ENCODE results near the gene NAA16. TPM values are rescaled to one million over a fixed set of nuclear protein-coding genes. Genes with fewer than 3 reads are reported as not detected.
"Not testable (repeated sequence)": the region's sequence is repeated elsewhere in the genome, so short reads cannot be mapped to it uniquely, and the experiment has no call there.

Gene NAA16
- total RNA-seq, 1 donor from 2014 or later: 13.7 TPM

DNA sequence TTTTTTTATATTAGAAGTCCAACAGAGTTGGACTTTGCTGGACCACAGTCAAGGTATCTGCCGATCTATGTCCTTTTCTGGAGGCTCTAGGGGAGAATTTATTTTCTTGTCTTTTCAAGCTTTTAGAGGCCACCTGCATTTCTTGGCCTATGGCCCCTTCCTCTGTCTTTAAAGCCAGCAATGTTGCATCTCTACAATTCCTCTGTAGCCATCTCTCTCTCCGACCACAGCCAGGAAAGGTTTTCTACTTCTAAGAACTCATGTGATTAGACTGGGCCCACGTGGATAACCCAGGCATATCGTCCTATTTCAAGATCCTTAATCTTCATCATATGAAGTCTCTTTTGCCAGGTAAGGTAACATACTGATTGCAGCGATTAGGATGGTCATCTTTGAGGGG lies 102.8 kb downstream of the NAA16 start:
- TF ChIP-seq, protein P1, sequence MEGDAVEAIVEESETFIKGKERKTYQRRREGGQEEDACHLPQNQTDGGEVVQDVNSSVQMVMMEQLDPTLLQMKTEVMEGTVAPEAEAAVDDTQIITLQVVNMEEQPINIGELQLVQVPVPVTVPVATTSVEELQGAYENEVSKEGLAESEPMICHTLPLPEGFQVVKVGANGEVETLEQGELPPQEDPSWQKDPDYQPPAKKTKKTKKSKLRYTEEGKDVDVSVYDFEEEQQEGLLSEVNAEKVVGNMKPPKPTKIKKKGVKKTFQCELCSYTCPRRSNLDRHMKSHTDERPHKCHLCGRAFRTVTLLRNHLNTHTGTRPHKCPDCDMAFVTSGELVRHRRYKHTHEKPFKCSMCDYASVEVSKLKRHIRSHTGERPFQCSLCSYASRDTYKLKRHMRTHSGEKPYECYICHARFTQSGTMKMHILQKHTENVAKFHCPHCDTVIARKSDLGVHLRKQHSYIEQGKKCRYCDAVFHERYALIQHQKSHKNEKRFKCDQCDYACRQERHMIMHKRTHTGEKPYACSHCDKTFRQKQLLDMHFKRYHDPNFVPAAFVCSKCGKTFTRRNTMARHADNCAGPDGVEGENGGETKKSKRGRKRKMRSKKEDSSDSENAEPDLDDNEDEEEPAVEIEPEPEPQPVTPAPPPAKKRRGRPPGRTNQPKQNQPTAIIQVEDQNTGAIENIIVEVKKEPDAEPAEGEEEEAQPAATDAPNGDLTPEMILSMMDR (IDR thresholded peaks at IDR 0.05; ENCODE audit: insufficient read depth, low read length, poor library complexity, severe bottlenecking): no peak
- Histone ChIP-seq H3K4me3 (ENCODE audit: low read depth, low read length) (no peak overlapping the region), H3K36me3 (ENCODE audit: control insufficient read depth, insufficient read depth, low read length) (no peaks in the 10 kb centered on the region), H3K27me3 (ENCODE audit: control insufficient read depth, insufficient read depth, low read length) (no peaks in the 10 kb centered on the region)
- no peak for DNase-seq (ENCODE audit: low read depth)

DNA sequence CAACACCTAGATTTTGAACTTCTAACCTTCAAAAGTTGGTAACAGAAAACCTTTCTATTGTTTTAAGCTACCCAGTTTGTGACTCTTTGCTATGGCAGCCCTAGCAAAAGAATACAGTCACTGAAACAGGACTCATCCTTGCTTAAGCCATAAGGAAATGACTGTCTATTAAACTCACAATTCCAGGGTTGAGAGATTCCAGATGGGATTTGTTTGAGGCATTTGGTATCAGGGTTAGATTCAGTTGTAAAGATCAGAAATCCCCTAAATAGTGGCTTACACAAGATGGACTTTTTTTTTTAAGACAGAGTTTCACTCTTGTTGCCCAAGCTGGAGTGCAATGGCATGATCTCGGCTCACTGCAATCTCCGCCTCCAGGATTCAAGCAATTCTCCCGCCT lies 105.2 kb downstream of the NAA16 start:
- TF ChIP-seq, protein P1 (IDR thresholded peaks at IDR 0.05; ENCODE audit: insufficient read depth, low read length, poor library complexity, severe bottlenecking): no peak
- no peak for DNase-seq (ENCODE audit: low read depth)
- Histone ChIP-seq H3K27me3 (ENCODE audit: control insufficient read depth, insufficient read depth, low read length) (no peaks in the 10 kb centered on the region), H3K36me3 (ENCODE audit: control insufficient read depth, insufficient read depth, low read length) (no peaks in the 10 kb centered on the region), H3K4me3 (ENCODE audit: low read depth, low read length) (no peak overlapping the region)

DNA sequence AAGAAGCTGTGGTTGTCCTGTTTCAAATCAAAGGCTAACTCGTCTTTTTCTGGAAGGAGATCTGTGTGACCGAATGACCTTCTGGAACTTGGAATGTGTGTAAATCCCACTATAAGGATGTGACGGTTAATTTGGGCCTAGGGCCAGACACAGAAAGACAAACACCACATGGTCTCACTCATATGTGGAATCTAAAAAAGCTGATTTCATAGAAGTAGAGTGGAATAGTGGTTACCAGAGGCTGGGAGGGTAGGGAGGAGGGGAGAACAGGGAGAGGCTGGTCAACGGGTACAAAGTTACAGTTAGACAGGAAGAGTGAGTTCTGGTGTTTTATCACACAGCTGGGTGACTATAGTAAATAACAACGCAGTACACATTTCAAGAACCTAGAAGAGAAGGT lies 107.0 kb downstream of the NAA16 start:
- Histone ChIP-seq H3K36me3 (ENCODE audit: control insufficient read depth, insufficient read depth, low read length) (no peaks in the 10 kb centered on the region), H3K4me3 (ENCODE audit: low read depth, low read length) (no peak overlapping the region), H3K27me3 (ENCODE audit: control insufficient read depth, insufficient read depth, low read length) (no peaks in the 10 kb centered on the region)
- TF ChIP-seq, protein P1 (IDR thresholded peaks at IDR 0.05; ENCODE audit: insufficient read depth, low read length, poor library complexity, severe bottlenecking): no peak
- DNase-seq (ENCODE audit: low read depth): no peak

DNA sequence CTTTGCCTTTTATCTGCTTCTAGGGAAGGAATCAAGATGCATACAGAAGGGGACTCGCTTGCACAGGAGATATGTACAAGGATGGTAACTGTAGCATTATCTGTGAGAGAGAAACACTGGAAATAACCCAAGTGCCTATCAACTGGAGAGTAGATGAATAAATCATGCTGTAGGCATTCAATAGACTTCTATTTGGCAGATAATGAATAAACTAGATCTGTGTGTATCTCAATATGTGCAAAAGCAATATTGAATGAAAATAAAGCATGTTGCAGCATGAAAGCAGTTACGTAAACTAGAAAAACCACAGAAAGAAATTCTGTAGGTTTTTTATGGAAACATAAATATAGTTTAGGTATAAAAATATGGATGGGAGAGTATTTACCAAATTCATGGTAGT lies 107.7 kb downstream of the NAA16 start:
- no peak for DNase-seq (ENCODE audit: low read depth)
- Histone ChIP-seq H3K36me3 (ENCODE audit: control insufficient read depth, insufficient read depth, low read length) (no peaks in the 10 kb centered on the region), H3K27me3 (ENCODE audit: control insufficient read depth, insufficient read depth, low read length) (no peaks in the 10 kb centered on the region), H3K4me3 (ENCODE audit: low read depth, low read length) (no peak overlapping the region)
- TF ChIP-seq, protein P1 (IDR thresholded peaks at IDR 0.05; ENCODE audit: insufficient read depth, low read length, poor library complexity, severe bottlenecking): no peak

DNA sequence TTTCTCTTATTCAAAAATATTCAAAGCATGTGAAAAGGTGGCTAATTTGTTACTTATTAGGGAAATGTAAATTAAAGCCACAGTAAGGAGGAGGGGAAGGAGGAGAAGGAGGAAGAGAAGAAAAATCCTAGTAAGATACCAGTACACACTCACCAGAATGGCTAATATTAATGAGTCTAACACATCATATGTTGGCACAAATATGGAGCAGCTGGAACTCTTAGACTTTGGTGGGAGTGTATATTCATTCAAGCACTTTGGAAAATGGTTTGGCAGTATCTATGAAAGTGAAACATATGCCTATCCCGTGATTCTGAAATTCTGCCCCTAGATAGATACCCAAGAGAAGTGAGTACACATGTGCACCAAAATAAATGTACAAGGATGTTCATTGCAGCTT lies 108.1 kb downstream of the NAA16 start:
- Histone ChIP-seq H3K4me3 (ENCODE audit: low read depth, low read length) (no peak overlapping the region), H3K27me3 (ENCODE audit: control insufficient read depth, insufficient read depth, low read length) (no peaks in the 10 kb centered on the region), H3K36me3 (ENCODE audit: control insufficient read depth, insufficient read depth, low read length) (no peaks in the 10 kb centered on the region)
- DNase-seq (ENCODE audit: low read depth): no peak
- TF ChIP-seq, protein P1 (IDR thresholded peaks at IDR 0.05; ENCODE audit: insufficient read depth, low read length, poor library complexity, severe bottlenecking): no peak

DNA sequence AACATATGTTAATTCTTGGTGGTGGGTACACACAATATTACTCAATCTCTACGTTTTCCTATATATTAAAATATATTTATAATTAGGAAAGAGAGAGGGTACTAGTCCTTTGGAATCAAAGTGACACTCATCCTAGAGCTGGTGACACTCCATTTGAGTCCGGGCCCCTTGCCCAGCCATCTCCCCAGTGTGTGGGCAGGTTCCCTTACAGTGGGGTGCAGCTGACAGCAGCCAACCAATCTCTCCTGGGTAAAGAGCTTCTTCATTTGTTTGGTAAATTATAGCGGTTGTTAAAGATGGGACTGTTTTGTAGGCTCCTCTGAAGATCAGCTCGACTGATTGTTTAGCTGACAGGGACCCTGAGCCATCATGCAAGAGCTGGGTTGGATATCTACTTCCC lies 109.1 kb downstream of the NAA16 start:
- no peaks in the 10 kb centered on the region for H3K27me3 ChIP-seq (ENCODE audit: control insufficient read depth, insufficient read depth, low read length)
- no peak overlapping the region for H3K4me3 ChIP-seq (ENCODE audit: low read depth, low read length)
- DNase-seq (ENCODE audit: low read depth): no peak
- TF ChIP-seq, protein P1 (IDR thresholded peaks at IDR 0.05; ENCODE audit: insufficient read depth, low read length, poor library complexity, severe bottlenecking): no peak
- no peaks in the 10 kb centered on the region for H3K36me3 ChIP-seq (ENCODE audit: control insufficient read depth, insufficient read depth, low read length)

DNA sequence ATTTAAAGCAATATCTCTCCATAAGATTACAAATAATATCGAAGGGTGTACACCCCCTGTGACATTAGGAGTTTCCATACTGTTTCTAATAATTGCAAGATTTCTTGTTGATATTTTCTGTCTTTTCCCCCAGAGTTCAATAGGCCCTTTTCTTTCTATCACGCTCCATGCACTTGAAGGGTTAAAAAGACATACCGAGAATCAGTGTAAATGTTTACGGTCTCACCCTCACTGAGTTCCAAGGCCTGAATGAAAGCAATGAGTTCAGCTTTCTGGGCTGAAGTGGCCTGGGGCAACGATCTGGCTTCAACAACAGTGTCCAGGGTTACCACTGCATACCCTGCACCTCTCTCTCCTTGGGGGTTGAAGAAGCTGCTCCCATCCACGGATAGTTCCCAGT lies 110.3 kb downstream of the NAA16 start:
- H3K4me3 ChIP-seq (ENCODE audit: low read depth, low read length); H3K27me3 ChIP-seq (ENCODE audit: control insufficient read depth, insufficient read depth, low read length); H3K36me3 ChIP-seq (ENCODE audit: control insufficient read depth, insufficient read depth, low read length); DNase-seq (ENCODE audit: low read depth): not testable (repeated sequence)

DNA sequence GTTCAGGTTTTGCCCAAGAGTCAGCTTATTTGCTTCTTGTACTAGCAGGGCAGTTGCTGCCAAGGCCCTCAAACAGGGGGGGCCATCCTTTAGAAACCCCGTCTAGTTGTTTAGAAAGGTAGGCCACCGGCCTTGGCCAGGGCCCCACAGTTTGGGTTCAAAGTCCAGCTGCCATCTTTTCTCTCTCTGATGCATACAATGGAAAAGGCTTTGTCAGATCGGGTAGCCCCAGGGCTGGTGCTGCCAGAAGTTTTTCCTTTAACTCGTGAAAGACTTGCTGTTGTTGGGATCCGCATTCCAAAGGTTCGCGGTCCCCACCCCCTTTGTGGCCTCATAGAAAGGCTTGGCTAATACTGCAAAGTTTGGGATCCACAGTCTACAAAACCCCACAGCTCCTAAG lies 110.9 kb downstream of the NAA16 start:
- not testable (repeated sequence) for H3K27me3 ChIP-seq (ENCODE audit: control insufficient read depth, insufficient read depth, low read length); H3K4me3 ChIP-seq (ENCODE audit: low read depth, low read length); H3K36me3 ChIP-seq (ENCODE audit: control insufficient read depth, insufficient read depth, low read length); DNase-seq (ENCODE audit: low read depth)

DNA sequence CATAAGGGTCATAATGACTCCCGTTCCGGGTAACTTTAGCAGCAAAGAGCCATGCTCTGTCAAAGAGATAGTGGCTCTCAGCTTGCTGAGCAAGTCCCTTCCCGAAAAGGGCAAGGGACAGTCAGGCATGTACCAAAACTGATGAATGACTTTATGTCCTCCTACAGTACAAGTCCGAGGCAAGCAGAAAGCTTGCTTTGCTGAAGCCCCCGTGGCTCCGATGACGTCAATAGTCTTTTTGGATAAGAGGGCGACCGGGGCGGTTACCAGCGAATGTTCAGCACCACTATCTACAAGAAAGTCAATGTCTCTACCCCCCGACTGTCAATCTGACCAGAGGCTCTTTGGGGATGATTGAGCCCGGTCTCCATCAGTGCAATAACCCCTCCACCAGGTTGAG lies 112.2 kb downstream of the NAA16 start:
- not testable (repeated sequence) for DNase-seq (ENCODE audit: low read depth); H3K36me3 ChIP-seq (ENCODE audit: control insufficient read depth, insufficient read depth, low read length); H3K27me3 ChIP-seq (ENCODE audit: control insufficient read depth, insufficient read depth, low read length); H3K4me3 ChIP-seq (ENCODE audit: low read depth, low read length)
